Breast epithelium (tissue), 4 donors: Measurements from ENCODE around the gene PIGQ. TPM values are rescaled to one million over a fixed set of nuclear protein-coding genes. Genes with fewer than 3 reads are reported as not detected.

Experiments
- DNase-seq, 2 donors: peaks; one replicate each; pipeline ENCODE4 v3.0.0-alpha.2; 2019; ENCODE audit warnings: low spot score in 2 of 2
- H3K27ac ChIP-seq, 2 donors: fragments of 200-600 bp; sonication (generic) in 1 of 2; one replicate each; pipeline ENCODE4 v1.5.1; 2016 to 2019; ENCODE audit warnings: mild to moderate bottlenecking in 1 of 2
- H3K27me3 ChIP-seq, 2 donors: fragments of 200-600 bp; sonication (generic) in 1 of 2; one replicate each; pipeline versions ENCODE4 v1.5.1 to v1.6.0; 2017 to 2019; ENCODE audit warnings: control low read depth in 1 of 2, mild to moderate bottlenecking in 1 of 2
- H3K36me3 ChIP-seq: fragments of 200-600 bp; one replicate; pipeline ENCODE4 v1.5.1; 2019
- H3K4me1 ChIP-seq, 2 donors: fragments of 200-600 bp; sonication (generic); one replicate each; pipeline ENCODE4 v1.5.1; 2016 to 2019; ENCODE audit warnings: control low read depth in 1 of 2
- H3K4me3 ChIP-seq, 3 donors: fragments of 200-600 bp; sonication (generic); 1 replicate in 2 of 3; 2 replicates in 1 of 3; pipeline ENCODE4 v1.5.1; 2016 to 2019; ENCODE audit warnings: mild to moderate bottlenecking in 3 of 3, moderate library complexity in 2 of 3
- H3K9me3 ChIP-seq, 2 donors: fragments of 200-600 bp; sonication (generic) in 1 of 2; one replicate each; pipeline ENCODE4 v1.5.1; 2016 to 2019; ENCODE audit warnings: control low read depth in 1 of 2
- CTCF ChIP-seq, 3 donors: fragments of 450-650 bp; IDR thresholded peaks; one replicate each; pipeline ENCODE4 v1.5.1; 2016 to 2017; ENCODE audit warnings: antibody characterized with exemption in 3 of 3, mild to moderate bottlenecking in 3 of 3, moderate library complexity in 3 of 3
- POLR2A ChIP-seq: fragments of 450-650 bp; IDR thresholded peaks from one replicate; pipeline ENCODE4 v1.6.1; 2016; ENCODE audit warnings: antibody characterized with exemption, mild to moderate bottlenecking, moderate library complexity
- POLR2AphosphoS5 ChIP-seq, 3 donors: sonication (generic); formaldehyde crosslinking; IDR thresholded peaks; one replicate each; pipeline ENCODE4 v1.6.1; 2017; ENCODE audit warnings: antibody characterized with exemption in 3 of 3
- intact Hi-C: fragments of 100-400 bp; cut with DNase I; formaldehyde crosslinking; loops from one replicate; pipeline ENCODE4 v1.15.1; 2023; ENCODE audit warnings: low total_unique reads
- total RNA-seq, 3 donors: library from RNA; depleted of rRNA; stranded (reverse); fragments of >200 nt; gene quantifications; one replicate each; pipeline ENCODE4 v1.1.0, GENCODE V29; 2016

PIGQ gene
- total RNA-seq, 3 donors from 2014 or later: 22.2 to 36.1 (median 31.9) TPM

GRCh38 chr16:567373-568256, 2.2 kb upstream of the PIGQ start:
- H3K27me3 ChIP-seq: peaks cover 0 to 5% of the 10 kb centered on the region in 2 donors
- no peak for DNase-seq
- H3K36me3 ChIP-seq: no peaks in the 10 kb centered on the region
- TF ChIP-seq CTCF (IDR thresholded peaks at IDR 0.05): no peak
- no peak for TF ChIP-seq POLR2AphosphoS5 (IDR thresholded peaks at IDR 0.05)
- TF ChIP-seq POLR2A: no peak
- H3K27ac ChIP-seq: peak overlapping the region; percentile 61 to 92
- peak overlapping the region; percentile 10 to 62 (median 37) for H3K4me3 ChIP-seq
- H3K9me3 ChIP-seq: no peaks in the 10 kb centered on the region
- intact Hi-C loops: no loop called here
- peaks cover 24 to 30% of the 10 kb centered on the region in 2 donors for H3K4me1 ChIP-seq

- H3K27ac ChIP-seq: peak overlapping the region; percentile 83 to 92
- DNase-seq: no peak
- H3K9me3 ChIP-seq: no peaks in the 10 kb centered on the region
- H3K4me1 ChIP-seq: peaks cover 24 to 30% of the 10 kb centered on the region in 2 donors
- intact Hi-C loops: no loop called here
- no peak for TF ChIP-seq POLR2A
- TF ChIP-seq CTCF (IDR thresholded peaks at IDR 0.05): no peak
- no peak for TF ChIP-seq POLR2AphosphoS5 (IDR thresholded peaks at IDR 0.05)
- H3K27me3 ChIP-seq: peaks cover 0 to 2% of the 10 kb centered on the region in 2 donors
- H3K36me3 ChIP-seq: no peaks in the 10 kb centered on the region
- H3K4me3 ChIP-seq: peak overlapping the region; percentile 90 to 99 (median 90)
Measured at GRCh38 chr16:568401-569258, 1.1 kb upstream of the PIGQ start.

- H3K4me1 ChIP-seq: peaks cover 9 to 10% of the 10 kb centered on the region in 2 donors
- H3K27ac ChIP-seq: no peak overlapping the region
- H3K4me3 ChIP-seq: no peak overlapping the region
- no peaks in the 10 kb centered on the region for H3K27me3 ChIP-seq
- intact Hi-C loops: no loop called here
- no peaks in the 10 kb centered on the region for H3K9me3 ChIP-seq
- H3K36me3 ChIP-seq: no peaks in the 10 kb centered on the region
- no peak for TF ChIP-seq POLR2A
- no peak for DNase-seq
Measured at GRCh38 chr16:572865-573650, 3.3 kb downstream of the PIGQ start.

- DNase-seq: no peak
- no peak overlapping the region for H3K4me3 ChIP-seq
- TF ChIP-seq CTCF (IDR thresholded peaks at IDR 0.05): no peak
- TF ChIP-seq POLR2AphosphoS5 (IDR thresholded peaks at IDR 0.05): no peak
- no peak for TF ChIP-seq POLR2A
- peaks cover 1 to 2% of the 10 kb centered on the region in 2 donors for H3K4me1 ChIP-seq
- H3K36me3 ChIP-seq: no peaks in the 10 kb centered on the region
- no peak overlapping the region for H3K27ac ChIP-seq
- no peaks in the 10 kb centered on the region for H3K27me3 ChIP-seq
- intact Hi-C loops: no loop called here
- no peaks in the 10 kb centered on the region for H3K9me3 ChIP-seq
Measured at GRCh38 chr16:574021-574760, 4.4 kb downstream of the PIGQ start.
